HG03025 (cell line): ENCODE measurements around the gene MPPED2.

Experiments
- ATAC-seq: cut with Tn5 transposase; IDR thresholded peaks from one replicate; pipeline ENCODE4 v1.9.1; 2021; ENCODE audit warnings: mild to moderate bottlenecking, moderate library complexity; ENCODE audit not compliant: unreplicated experiment, low FRiP score

Gene MPPED2

DNA sequence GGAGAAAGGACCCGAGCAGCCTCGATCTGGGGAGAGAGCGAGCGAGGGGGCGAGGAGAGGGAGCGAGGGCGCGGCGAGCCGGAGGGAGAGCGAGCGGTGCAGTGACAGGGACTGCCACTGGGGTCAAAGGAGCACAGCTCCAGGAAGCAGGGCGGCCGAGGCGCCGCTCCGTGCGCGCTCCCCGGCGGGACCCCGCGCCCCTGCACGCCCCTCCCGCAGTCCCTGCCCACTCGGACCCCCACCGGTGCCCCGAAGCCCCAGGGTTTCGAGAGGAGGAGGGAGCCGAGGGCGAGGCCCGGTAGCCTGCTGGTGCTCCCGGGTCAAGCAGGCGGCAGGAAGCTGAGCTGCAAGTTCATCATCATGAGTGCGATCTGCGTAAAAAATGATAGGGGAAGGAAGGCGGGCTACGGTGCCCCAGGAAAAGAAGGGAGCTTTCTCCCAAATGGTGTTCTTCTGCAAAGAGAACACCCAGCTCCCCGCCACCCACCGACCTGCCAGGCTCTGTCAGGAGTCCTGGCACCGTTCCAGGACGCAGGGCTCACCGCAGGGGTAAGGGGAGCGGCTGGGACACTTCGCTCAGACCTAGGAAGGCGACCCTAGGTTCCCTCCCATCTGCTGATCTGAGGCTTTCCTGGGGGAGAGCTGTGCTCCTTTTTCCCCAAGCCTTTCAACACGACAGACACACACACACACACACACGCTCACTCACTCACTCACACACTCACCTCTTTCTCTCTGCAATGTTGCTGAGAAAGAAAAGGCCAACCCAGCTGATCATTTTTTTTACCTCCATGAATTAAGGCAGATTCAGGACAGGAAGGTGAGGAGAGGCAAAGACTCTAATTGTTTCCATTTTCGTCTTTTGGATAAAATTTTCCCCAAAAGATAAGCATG, at the start of gene MPPED2:
TSS of gene MPPED2 (minus strand) at position 103 of the 894 bp plus-strand sequence. CDS start 5,980 bp downstream, outside the sequence.
- ATAC-seq = peak; percentile 81

DNA sequence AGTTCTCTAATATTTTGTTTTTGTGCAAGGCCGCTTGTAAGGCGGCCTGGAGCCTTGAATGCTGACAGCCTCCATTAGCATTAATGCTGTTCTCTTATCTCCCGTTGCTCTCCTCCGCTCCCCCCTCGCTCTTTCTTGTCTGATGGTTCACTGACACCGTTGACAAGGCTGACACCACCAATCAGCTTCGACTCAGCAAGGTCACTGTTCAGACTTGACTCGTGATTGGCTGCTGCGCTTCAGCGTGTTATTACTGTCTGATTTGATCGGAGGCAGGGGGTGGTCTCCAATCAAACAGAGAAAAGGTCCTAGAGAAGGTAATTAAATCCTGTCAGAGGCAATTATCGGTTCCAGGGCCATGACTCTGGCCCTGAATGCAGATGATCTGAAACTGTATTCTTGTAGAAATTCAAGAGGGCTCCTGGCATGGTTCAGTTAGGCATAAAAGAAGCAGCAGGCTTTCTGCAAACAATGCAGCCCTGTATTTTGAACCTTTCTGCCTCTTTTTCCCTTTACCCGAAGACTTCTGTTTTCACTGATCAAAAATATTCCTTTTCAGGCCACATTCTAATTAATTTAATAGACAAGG, 49.3 kb upstream of the MPPED2 start:
- ATAC-seq = no peak

- ATAC-seq = no peak
Measured at GRCh38 chr11:30631148-30631547, 45.0 kb upstream of the MPPED2 start.

- no peak for ATAC-seq
Measured at GRCh38 chr11:30619767-30620166, 33.6 kb upstream of the MPPED2 start.

- ATAC-seq = no peak
Measured at GRCh38 chr11:30617762-30618161, 31.6 kb upstream of the MPPED2 start.

GRCh38 chr11:30610628-30611027, 24.5 kb upstream of the MPPED2 start:
- ATAC-seq = no peak

GRCh38 chr11:30608534-30608933, 22.4 kb upstream of the MPPED2 start:
- ATAC-seq = no peak

- no peak for ATAC-seq
Measured at GRCh38 chr11:30605036-30605605, 19.0 kb upstream of the MPPED2 start.

- ATAC-seq = no peak
Measured at GRCh38 chr11:30603357-30603756, 17.2 kb upstream of the MPPED2 start.

DNA sequence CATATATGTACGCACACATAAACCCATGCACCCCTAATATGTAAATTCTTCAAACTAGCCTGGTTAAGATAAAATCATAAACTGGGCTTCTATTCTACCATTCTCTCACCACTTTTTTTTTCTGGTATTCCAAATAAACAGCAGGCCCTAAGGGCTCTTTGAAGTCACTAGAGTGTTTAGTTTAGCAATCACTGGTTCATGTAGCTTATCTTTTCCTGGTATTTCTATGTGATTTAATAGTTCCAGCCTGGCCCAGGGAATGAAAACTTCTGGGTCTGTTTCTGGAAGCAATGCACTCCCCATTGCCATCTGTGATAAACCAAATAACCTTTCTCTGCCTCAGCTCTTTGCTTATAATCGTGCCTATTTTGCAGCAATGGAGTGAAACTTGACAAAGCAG, 10.7 kb upstream of the MPPED2 start:
- no peak for ATAC-seq

- ATAC-seq = no peak
Measured at GRCh38 chr11:30595934-30596333, 9.8 kb upstream of the MPPED2 start.

- no peak for ATAC-seq
Measured at GRCh38 chr11:30594646-30595411, 8.7 kb upstream of the MPPED2 start.

- ATAC-seq = no peak
Measured at GRCh38 chr11:30587269-30587812, 1.2 kb upstream of the MPPED2 start.

GRCh38 chr11:30585892-30586250, 282 bp downstream of the MPPED2 start:
- peak; percentile 26 for ATAC-seq

GRCh38 chr11:30585125-30585891, 845 bp downstream of the MPPED2 start:
- no peak for ATAC-seq

DNA sequence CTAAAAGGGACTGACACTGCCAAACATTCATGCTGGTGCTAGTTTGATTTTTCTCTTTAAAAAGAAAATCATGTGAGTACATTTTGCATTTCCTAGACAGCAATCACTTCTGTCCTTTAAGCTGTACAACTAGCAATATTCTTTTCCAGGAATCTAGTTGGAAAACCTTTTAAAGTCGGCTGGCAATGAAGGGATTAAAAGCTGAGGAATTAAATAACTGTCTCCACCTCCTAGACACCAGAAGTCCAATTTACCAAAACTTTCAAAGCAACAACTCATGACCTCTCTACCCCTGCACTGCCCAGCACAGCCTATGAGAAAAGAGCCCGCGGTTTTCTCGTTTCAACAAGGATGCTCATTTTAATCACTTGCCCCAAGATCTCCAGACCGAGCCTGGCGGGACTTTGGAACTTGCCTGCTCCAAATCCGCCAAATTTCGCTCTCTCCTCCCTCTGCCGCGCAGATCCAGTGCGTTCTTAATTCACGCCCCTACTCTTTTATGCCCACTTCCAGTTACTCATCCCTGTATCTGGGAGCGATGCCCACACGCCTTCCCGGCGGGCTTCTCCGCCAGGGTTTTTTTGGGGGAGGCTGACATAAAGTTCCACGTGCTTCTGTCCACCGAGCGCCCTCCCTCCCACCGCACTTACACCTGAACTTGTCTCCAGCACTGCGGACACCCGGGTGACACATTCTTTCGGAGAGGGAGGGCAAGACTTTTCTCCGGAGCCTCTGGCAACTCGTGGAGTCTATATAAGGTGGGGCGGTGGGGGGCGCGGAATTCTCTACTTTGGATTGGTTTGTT, 2.5 kb downstream of the MPPED2 start:
- no peak for ATAC-seq

- ATAC-seq = no peak
Measured at GRCh38 chr11:30582726-30583125, 3.4 kb downstream of the MPPED2 start.

DNA sequence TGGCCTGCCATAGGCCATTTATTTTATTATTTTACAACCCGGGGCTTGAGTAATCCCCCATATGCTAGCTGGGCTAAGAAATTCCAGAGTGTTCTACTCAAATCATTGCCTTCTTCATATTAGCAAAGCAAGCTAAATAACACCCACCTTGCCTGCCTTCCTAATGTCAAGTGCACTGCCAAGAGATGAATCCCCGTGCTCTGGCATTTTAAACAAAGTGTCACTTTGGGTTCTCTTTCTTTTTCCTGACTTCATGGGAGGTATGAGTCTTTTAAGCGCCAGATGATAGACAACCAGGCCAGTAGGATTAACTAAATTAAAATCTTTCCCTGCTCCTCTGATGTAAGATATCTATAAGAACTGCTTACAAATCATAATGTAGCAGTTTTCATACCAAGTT, 4.5 kb downstream of the MPPED2 start:
- no peak for ATAC-seq

- no peak for ATAC-seq
Measured at GRCh38 chr11:30580573-30580972, 5.6 kb downstream of the MPPED2 start.
